ENCODE measurements around the gene SLC39A7.
A peak's percentile ranks its signal among the peaks of the same experiment; 100 is the strongest.

The SLC39A7 gene

DNA sequence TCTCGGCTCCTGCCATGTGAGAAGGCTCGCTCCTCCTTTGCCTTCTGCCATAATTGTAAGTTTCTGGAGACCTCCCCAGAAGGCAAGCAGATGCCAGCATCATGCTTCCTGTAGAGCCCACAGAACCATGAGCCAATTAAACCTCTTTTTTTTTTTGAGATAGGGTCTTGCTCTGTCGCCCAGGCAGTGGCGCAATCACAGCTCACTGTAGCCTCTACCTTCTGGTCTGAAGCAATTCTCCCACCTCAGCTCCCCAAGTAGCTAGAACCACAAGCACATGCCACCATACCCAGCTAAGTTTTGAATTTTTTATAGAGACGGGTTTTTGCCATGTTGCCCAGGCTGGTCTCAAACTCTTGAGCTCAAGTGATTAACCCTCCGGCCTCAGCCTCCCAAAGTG lies 36.2 kb downstream of the SLC39A7 start:
- no peak for DNase-seq (ENCODE audit: low read depth)

DNA sequence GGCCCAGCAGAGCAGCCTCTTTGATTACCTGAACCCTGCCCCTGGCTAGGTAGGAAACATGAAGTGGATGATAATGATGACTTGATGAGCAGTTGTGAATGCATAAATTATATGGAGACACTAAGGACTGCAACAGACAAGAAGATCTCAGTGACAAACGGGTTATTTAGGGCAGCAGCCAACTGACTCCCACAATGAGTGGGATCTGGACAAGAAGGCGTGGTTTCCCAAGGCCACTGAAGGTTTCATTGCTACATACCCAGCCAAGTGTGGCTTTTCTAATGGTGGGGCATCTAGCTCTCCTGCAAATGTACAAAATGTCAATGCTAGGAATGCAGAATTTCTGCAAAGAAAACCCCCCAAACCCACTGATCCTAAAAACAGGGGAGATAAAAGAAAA lies 37.1 kb downstream of the SLC39A7 start:
- no peak for DNase-seq (ENCODE audit: low read depth)

DNA sequence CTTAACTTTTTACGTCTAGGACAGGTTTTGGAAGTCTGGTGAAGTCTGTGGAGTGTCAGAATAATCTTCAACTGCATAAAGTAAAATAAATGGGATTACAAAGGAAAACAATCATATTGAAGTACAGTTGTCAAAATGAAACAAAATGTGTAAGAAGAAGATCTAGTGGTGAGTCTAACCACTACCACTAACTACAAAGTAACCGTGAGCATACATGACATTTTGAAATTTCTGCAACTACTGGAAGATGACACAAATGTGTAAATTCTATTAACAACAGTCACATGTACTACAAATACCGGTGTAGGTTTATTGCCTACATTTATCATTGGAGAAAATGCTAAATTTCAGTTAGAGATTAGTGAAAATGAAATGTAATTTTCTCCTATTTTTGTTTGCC lies 41.3 kb downstream of the SLC39A7 start:
- DNase-seq (ENCODE audit: low read depth): no peak

DNA sequence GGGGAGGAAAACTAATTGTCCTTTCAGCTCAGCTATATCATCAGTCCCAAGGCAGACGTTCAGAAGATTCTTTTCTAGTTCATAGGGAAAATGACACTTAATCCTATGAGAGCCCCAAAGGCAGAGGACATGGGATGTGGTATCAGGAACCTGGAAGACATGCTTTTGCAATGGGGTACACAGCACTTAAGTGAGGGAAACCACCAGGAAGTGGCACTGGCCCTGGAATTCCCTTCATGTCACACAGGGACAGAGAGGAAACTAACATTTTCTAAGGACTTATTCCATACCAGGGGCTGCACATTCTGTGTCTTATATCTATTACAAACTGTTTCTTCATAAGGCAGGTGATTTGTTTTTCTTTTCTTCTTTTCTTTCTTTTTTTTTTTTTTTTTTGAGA lies 42.8 kb downstream of the SLC39A7 start:
- no peak for DNase-seq (ENCODE audit: low read depth)

DNA sequence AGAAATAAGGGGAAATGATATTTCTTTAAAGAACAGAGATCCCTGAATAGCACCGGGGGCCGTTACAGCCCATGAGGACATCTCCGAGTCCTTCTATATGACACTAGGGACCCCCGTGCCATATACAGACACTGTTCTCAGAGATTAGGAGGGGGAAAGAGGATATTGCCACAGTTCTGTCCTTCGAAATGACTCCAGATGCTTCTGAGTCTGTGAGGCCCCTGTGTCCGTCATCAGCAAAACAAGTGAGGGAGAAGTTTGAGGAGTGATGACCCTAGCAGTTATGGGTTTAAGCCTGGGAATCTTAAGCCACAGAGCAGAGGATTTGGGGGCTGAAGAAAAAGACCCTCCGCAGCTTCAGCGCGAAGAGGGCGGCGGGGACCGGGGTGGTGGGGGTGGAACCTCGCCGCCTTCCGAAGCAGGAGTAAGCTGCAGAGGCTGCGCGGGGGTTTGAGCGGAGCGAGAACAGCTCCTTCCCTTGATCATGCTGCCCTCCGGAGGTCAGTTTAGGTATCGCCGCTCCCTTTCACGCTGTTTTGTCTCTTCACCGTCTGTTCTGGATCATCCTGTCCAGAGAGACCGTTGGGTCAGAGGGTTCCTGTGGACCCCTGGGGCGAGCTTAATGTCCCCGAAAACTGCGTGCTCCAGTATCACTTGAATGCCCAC lies 47.4 kb downstream of the SLC39A7 start:
- DNase-seq (ENCODE audit: low read depth): peak; percentile 94

DNA sequence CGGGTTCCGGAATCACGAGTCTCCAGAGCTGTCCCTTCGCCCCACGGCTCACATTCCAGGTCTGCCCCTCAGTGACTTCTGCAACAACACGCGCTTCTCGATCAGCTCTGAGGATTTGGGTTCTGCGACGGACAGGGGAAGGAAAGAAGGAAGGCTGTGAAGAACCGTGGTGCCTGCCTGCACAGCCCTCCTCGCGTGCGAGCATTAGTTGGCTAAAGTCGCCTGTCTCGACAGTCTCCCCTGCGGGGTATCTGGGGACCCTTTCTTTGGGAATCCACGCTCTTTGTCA lies 47.9 kb downstream of the SLC39A7 start:
- no peak for DNase-seq (ENCODE audit: low read depth)

DNA sequence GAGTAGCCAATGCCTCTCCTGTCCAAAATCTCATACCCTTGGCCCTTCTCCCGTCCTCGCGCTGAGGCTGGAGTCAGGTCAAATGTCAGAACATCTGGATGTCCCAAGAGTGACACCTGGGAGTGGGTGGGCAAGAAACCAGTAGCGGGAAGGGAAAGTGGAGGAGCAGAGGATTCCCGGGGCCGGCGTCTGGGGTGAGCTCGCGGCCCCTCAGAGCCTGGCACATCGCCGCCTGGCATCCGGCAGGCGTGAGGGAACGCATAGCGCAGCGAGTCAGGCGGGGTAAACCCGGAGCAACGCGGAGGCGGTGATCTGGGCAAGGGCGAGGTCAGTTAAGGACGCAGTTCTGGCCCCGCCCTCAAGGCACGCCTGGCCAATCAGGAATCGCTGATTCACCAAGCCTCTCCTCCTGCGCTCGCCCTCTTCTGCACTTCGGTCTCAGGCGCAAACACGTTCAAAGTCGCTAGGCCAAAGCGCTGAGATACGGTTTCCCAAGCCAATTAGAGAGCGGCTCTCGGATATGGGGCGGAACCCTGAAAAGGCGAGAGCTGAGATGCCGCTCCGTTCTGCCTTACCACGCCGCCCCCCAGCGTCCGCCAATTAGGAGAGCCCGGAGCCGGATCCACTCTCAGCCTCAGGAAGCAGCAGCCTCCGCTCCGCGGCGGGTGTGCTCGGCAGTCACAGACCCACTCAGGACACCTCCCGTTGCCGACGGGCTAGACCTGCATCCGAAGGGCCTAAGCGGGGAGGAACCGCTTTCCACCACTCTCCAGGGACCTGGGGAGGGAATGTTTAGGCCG lies 48.5 kb downstream of the SLC39A7 start:
- peak; percentile 88 for DNase-seq (ENCODE audit: low read depth)

DNA sequence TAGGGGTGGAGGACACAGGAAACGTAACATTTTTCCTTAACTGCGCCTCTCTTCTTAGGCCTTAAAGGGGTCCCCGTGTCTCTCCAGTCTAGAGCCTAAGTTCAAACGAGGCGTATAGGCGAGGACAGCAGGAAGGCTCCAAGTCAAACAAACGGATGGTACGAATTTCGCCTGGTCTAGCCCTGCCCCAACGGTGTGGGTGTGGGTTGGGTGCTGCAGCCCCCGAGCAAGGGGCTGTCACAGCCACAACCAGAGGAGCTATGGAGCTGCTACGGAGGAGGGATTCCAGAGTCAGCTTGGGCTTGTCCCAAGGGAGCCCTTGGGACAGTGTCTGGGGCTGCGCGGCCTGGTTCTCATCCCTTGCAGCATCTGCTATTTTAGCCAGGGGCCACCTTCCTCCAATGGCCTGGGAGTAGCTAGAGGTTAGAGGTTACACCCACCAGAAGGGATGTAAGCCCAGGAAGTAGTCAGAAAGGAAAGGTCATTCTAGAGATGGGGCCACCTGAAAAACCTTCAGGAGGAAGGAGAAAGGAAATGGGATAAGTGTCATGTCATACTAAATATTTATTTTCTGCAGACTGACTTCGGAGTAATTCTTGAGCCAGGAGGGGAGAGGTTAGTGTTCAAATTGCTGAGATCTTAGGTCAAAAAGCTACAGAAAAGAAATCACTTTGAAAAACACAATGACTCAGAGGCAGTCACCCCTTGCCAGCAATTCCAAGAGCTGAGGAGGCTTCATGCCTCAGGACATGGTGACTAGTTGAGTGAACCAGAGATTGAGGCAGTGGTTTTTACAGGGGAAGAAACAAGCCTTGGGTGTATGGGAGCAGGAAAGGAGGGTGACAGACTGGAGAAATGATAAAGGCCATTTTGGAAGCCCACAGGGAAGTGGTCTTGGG lies 49.3 kb downstream of the SLC39A7 start:
- DNase-seq (ENCODE audit: low read depth): no peak

DNA sequence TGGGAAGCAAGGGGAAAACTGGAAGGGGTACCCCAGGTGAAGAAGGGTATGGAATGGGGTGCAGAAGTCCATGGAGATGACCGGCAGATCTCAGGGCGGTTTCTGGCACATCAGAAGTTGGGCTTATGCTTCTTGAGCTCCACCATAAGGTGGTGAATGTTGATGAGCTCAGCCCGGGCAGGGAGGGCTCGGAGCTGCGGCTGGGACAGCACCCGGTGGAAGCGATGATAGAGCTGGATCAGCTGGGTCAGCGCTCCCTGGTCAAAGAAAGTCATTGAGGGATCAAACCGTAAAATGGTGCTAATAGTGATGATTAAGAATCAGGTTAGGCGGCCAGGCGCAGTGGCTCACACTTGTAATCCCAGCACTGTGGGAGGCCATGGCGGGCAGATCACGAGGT lies 50.1 kb downstream of the SLC39A7 start:
- DNase-seq (ENCODE audit: low read depth): no peak

DNA sequence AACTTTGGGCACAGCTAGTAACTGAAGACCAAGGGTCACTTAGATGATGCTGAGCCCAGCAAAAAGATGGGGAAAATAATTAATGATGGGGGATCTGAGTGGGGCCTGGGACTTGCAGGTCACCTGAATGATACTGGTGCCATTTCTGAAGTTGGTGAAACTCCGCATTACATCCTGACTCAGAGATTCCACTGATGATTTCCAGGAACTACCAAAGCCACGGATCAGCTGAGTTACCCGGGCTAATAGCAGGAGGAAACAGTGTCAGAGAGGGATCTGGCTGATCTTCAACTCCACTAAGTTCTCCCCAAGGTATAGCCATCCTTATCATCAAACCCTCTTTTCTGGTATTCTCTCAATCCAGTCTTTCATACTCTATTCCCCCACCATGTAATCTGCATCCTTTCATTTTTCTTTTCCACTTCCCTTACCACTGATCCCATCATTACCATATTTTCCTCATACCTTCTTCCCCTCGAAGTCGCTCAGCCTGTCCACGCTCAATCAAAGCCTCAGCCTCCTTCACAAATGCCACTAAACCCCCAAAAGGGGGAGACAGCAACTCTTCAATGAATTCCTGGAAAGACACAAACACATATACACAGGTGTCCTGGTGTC lies 50.8 kb downstream of the SLC39A7 start:
- no peak for DNase-seq (ENCODE audit: low read depth)

DNA sequence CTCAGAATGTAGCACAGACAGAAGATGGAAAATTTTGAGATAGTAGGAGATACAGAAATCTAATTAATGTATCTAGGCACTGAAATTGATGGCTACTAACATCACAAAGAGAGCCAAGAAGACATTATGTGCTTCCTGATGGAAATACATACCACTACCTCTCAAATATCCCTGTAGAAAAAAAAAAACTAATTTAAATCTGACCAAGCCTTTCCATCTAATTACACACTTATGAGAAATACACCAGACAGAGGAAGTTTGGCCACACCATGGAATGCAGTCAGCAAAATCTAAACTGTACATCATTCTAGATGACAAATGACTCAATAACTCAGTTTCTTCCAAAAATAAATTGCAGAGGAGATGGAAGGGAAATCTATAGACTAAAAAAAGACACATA lies 52.1 kb downstream of the SLC39A7 start:
- no peak for DNase-seq (ENCODE audit: low read depth)
